ENCODE measurements around the gene PITPNM3. TPM values are rescaled to one million over a fixed set of nuclear protein-coding genes. Genes with fewer than 3 reads are reported as not detected.

PITPNM3 gene
- total RNA-seq, 1 donor from 2014 or later: 13.9 TPM

GRCh38 chr17:6402258-6402657, 154.1 kb downstream of the PITPNM3 start:
- no peak for DNase-seq

Small RNA genes lying within 50 kb of the gene (small RNA-seq; reads per million reads assigned to genes)
- gene RF00017: not detected
- not detected for gene RNA5SP435

Other genes starting within 250 kb of the PITPNM3 start
- gene AIPL1, start 121.4 kb downstream of the PITPNM3 start, total RNA-seq: not detected
- 5.9 TPM for gene PIMREG, start 112.1 kb downstream of the PITPNM3 start, total RNA-seq
- gene KIAA0753, start 84.2 kb upstream of the PITPNM3 start, total RNA-seq: 28.4 TPM
- 13.3 TPM for gene TXNDC17, start 84.5 kb upstream of the PITPNM3 start, total RNA-seq
- 16.1 TPM for gene MED31, start 95.0 kb upstream of the PITPNM3 start, total RNA-seq
- gene C17orf100, start 95.2 kb upstream of the PITPNM3 start, total RNA-seq: 2.3 TPM
- gene SLC13A5, start 156.8 kb upstream of the PITPNM3 start, total RNA-seq: not detected
- 2.5 TPM for gene XAF1, start 199.5 kb upstream of the PITPNM3 start, total RNA-seq
- gene FBXO39, start 219.7 kb upstream of the PITPNM3 start, total RNA-seq: not detected